DND-41 (cell line): Measurements from ENCODE around the gene LRRC23.

Experiments
- ATAC-seq: fragments of 200-7000 bp; cut with Tn5 transposase; 3 replicates; pipeline ENCODE4 v1.9.1; 2021; ENCODE audit warnings: low read depth; ENCODE audit not compliant: insufficient read depth
- DNase-seq: peaks from one replicate; pipeline ENCODE4 v3.0.0-alpha.2; 2020
- H2AFZ ChIP-seq: 2 replicates; pipeline ENCODE4 v1.6.0; 2012; ENCODE audit warnings: low read depth, low read length
- H3K27ac ChIP-seq: 2 replicates; pipeline ENCODE4 v1.5.1; 2012; ENCODE audit warnings: low read length, inconsistent platforms
- H3K27me3 ChIP-seq: fragments of 200-600 bp; sonication (generic); 2 replicates; pipeline ENCODE4 v1.6.0; 2012; ENCODE audit warnings: low read length, mild to moderate bottlenecking, inconsistent platforms; ENCODE audit not compliant: insufficient read depth, poor library complexity
- H3K36me3 ChIP-seq: 2 replicates; pipeline ENCODE4 v1.5.1; 2012; ENCODE audit warnings: low read length, inconsistent platforms; ENCODE audit not compliant: insufficient read depth
- H3K4me1 ChIP-seq: 2 replicates; pipeline ENCODE4 v1.5.1; 2012; ENCODE audit warnings: mild to moderate bottlenecking, low read length; ENCODE audit not compliant: insufficient read depth
- H3K4me2 ChIP-seq: 2 replicates; pipeline ENCODE4 v1.6.0; 2012; ENCODE audit warnings: mild to moderate bottlenecking, moderate library complexity, low read length, inconsistent platforms; ENCODE audit not compliant: insufficient read depth
- H3K4me3 ChIP-seq, 2 experiments: fragments of 200-600 bp in 1 of 2; shearing (Covaris generic) in 1 of 2; 2 replicates each; pipeline ENCODE4 v1.5.1; 2012 to 2016; ENCODE audit warnings: inconsistent platforms in 2 of 2, low read length in 2 of 2, mild to moderate bottlenecking in 2 of 2, low read depth in 1 of 2, moderate library complexity in 1 of 2
- H3K79me2 ChIP-seq: 2 replicates; pipeline ENCODE4 v1.6.0; 2012; ENCODE audit warnings: low read length, inconsistent platforms; ENCODE audit not compliant: insufficient read depth
- H3K9ac ChIP-seq: 2 replicates; pipeline ENCODE4 v1.6.0; 2012; ENCODE audit warnings: low read depth, mild to moderate bottlenecking, inconsistent platforms, low read length, moderate library complexity
- H3K9me3 ChIP-seq: 2 replicates; pipeline ENCODE4 v1.5.1; 2012; ENCODE audit warnings: low read length, moderate library complexity, mild to moderate bottlenecking, inconsistent platforms; ENCODE audit not compliant: insufficient read depth, severe bottlenecking
- H4K20me1 ChIP-seq: 2 replicates; pipeline ENCODE4 v1.6.0; 2012; ENCODE audit warnings: low read length; ENCODE audit not compliant: insufficient read depth
- CTCF ChIP-seq: IDR thresholded peaks from 2 replicates; pipeline ENCODE4 v1.5.1; 2012; ENCODE audit warnings: borderline replicate concordance, low read length, moderate library complexity, mild to moderate bottlenecking; ENCODE audit not compliant: poor library complexity, severe bottlenecking; ENCODE audit errors: extremely low read depth
- EZH2 ChIP-seq: IDR thresholded peaks from 3 replicates; pipeline ENCODE4 v1.6.1; 2012; ENCODE audit warnings: borderline replicate concordance, low read depth, mild to moderate bottlenecking, moderate library complexity, low read length, inconsistent platforms; ENCODE audit not compliant: severe bottlenecking

Gene LRRC23

GRCh38 chr12:6958609-6959057 is 54.0 kb downstream of the LRRC23 start:
- peak overlapping the region; percentile 64 for H3K27ac ChIP-seq
- no peak overlapping the region for H3K4me3 ChIP-seq
- H3K79me2 ChIP-seq, result no peaks in the 10 kb centered on the region
- no peaks in the 10 kb centered on the region for H3K27me3 ChIP-seq
- peaks cover 31% of the 10 kb centered on the region for H3K4me1 ChIP-seq
- no peak for ATAC-seq
- TF ChIP-seq EZH2 (no peak), CTCF (no peak)
- H3K36me3 ChIP-seq, result no peaks in the 10 kb centered on the region
- no peaks in the 10 kb centered on the region for H4K20me1 ChIP-seq
- H2AFZ ChIP-seq, result no peak overlapping the region
- H3K9ac ChIP-seq, result peak overlapping the region; percentile 24; the same call in 1 of the 2 replicates
- DNase-seq, result no peak
- H3K4me2 ChIP-seq, result no peak overlapping the region; the same call in 1 of the 2 replicates
- no peaks in the 10 kb centered on the region for H3K9me3 ChIP-seq

GRCh38 chr12:6959058-6959804 is 54.6 kb downstream of the LRRC23 start:
- peaks cover 25% of the 10 kb centered on the region for H3K4me1 ChIP-seq

GRCh38 chr12:6959805-6960592 is 55.4 kb downstream of the LRRC23 start:
- H3K4me2 ChIP-seq, result no peak overlapping the region
- peaks cover 9% of the 10 kb centered on the region for H3K36me3 ChIP-seq
- no peak overlapping the region; the same call in 1 of the 2 replicates for H3K27ac ChIP-seq
- H3K9ac ChIP-seq, result no peak overlapping the region
- DNase-seq (no peak), ATAC-seq (no peak)
- H3K27me3 ChIP-seq, result no peaks in the 10 kb centered on the region
- peaks cover 20% of the 10 kb centered on the region for H3K4me1 ChIP-seq
- no peaks in the 10 kb centered on the region for H4K20me1 ChIP-seq
- no peaks in the 10 kb centered on the region for H3K9me3 ChIP-seq
- no peak overlapping the region for H2AFZ ChIP-seq
- no peaks in the 10 kb centered on the region for H3K79me2 ChIP-seq
- no peak overlapping the region for H3K4me3 ChIP-seq
- TF ChIP-seq EZH2 (no peak), CTCF (no peak)

More at GRCh38 chr12:6959058-6959804, 54.6 kb downstream of the LRRC23 start:
- H3K27me3 ChIP-seq, result no peaks in the 10 kb centered on the region
- H2AFZ ChIP-seq, result no peak overlapping the region
- TF ChIP-seq EZH2, result no peak
- no peak for TF ChIP-seq CTCF
- H3K27ac ChIP-seq, result peak overlapping the region; percentile 64
- H3K9me3 ChIP-seq, result no peaks in the 10 kb centered on the region
- peaks cover 2% of the 10 kb centered on the region; the same call in 1 of the 2 replicates for H3K36me3 ChIP-seq
- H3K4me2 ChIP-seq, result peak overlapping the region; percentile 30
- DNase-seq, result peak; percentile 73
- H3K4me3 ChIP-seq, result no peak overlapping the region
- peak; percentile 86 for ATAC-seq
- H3K9ac ChIP-seq, result peak overlapping the region; percentile 24; the same call in 1 of the 2 replicates
- no peaks in the 10 kb centered on the region for H4K20me1 ChIP-seq
- no peaks in the 10 kb centered on the region for H3K79me2 ChIP-seq
